Gastroesophageal sphincter (tissue), 3 donors: ENCODE data around the gene NDFIP2.

Experiments used
- CTCF ChIP-seq, 4 experiments: fragments of 200-600 bp in 2 of 4; fragments of 450-650 bp in 2 of 4; sonication (generic) in 1 of 4; IDR thresholded peaks; one replicate each; pipeline ENCODE4 v1.5.1; 2017 to 2019; ENCODE audit warnings: antibody characterized with exemption in 4 of 4, mild to moderate bottlenecking in 2 of 4, moderate library complexity in 2 of 4
- EP300 ChIP-seq: sonication (generic); formaldehyde crosslinking; IDR thresholded peaks from one replicate; pipeline ENCODE4 v1.6.1; 2017; ENCODE audit warnings: antibody characterized with exemption, mild to moderate bottlenecking

DNA sequence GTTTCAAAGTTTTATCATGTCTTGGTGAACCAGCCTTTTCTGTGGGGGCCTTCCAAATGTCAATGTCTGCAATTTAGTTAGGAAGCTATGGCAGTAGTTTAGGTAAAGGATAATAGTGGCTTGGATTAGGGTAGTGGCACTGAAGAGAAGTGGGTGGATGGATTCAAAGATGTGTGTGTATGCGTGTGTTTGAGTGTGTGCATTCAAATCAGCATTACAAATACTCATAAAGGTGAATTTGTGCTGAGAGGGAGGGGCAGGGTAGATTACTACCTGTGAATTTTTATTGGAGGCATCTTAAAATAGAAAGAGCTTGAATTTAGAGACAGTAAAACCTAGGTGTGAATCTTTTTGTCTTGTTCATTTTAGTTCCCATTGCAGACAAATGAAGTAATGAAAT is 16.9 kb downstream of the NDFIP2 start:
- TF ChIP-seq CTCF (IDR thresholded peaks at IDR 0.05) = no peak
- no peak for TF ChIP-seq EP300
